NCI-H446 (cell line): ENCODE data around the gene LBHD2.

Experiments
- DNase-seq, 2 experiments: peaks; one replicate each; lab custom pipeline; 2025; lab: John Stamatoyannopoulos, UW

The LBHD2 gene

DNA sequence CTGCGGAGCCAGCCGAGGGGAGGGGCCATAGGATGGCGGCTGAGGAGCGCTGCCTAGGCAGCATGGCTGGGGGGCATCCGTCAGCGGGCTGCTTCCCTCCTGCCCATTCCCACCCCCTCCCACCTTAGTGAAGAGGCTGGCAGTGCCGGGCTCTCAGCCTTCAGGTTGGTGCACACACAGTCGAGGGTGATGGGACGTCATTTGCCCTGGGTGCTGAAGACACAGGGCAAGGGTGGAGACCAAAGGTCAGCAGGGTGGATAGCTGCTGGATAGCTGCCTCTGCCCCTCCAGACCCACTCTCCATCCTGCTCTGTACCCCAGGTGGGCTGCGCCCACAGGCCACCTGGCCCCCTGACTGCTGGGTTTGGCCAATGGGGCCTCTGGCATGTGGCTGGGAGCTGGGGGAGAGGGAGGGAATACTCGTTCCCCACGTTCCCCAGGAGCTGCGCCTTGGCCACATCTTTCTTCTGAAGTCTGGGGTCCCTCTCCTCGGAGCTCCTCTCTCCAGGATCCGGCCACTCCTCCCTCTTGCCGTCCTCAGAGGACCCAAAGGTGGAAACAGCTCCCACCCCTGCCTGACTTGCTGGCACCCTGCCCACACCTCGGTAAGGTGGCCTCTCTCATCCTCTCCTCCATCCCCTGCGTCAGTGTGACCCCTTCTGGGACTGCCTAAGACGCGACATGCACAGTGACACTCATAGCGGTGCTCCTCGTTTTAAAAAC is 15.5 kb upstream of the LBHD2 start:
- no peak for DNase-seq

DNA sequence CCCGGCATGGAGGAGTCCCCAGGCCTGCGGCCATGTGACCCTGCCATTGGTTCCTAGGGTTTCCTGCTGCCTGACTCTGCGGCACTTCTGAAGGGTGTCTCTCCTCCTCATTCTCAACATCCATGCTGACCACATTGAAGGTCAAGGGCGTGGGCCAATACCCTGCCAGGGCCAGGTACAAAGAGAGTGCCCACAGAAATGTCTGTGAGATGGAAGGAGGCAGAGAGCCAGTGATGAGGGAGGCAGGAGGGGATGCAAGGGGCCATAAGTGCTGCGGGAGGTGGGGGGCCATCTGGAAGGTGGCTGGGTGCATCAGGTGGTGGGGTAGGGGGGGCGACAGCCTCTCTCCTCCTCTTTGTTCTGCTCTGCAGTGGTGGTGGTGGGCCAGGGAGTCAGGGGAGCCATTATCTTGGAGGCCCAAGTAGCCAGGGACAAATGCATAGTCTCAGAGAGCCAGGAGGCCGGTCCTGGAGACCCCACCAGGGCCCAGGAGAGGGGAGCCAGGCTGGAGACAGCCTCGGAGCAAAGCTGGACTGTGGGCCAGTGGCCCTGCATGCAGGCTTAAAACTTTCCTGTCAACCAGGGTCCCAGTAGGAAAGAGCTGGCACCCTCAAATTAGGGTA is 13.6 kb upstream of the LBHD2 start:
- no peak for DNase-seq

DNA sequence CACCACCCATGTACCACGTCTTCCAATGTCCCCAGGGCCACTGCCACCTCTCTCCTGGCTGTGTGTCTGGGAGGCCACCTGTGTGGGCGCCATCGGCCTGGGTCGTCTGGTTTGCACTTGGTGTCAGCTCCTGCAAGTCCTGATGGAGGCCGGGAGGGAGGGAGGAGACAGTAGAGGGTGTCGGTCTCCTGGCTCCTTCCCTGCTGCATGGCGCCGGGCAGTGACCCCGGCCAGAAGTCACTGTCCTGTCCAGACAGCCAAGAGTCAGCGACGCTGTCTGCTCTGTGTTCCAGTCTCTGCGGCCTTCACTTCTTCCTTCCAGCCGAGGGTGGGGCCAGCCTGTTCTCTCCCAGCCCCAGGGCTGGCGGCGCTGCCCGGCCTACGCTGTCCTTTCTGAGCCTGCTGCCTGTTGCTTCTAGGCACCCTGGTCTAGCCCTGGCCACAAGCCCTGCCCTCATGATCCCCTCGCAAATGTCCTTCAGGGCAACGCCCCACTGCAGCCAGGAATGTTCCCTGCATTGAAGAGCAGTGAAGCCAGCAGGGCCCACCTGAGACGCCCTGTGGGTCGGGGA is 13.0 kb upstream of the LBHD2 start:
- DNase-seq: no peak

DNA sequence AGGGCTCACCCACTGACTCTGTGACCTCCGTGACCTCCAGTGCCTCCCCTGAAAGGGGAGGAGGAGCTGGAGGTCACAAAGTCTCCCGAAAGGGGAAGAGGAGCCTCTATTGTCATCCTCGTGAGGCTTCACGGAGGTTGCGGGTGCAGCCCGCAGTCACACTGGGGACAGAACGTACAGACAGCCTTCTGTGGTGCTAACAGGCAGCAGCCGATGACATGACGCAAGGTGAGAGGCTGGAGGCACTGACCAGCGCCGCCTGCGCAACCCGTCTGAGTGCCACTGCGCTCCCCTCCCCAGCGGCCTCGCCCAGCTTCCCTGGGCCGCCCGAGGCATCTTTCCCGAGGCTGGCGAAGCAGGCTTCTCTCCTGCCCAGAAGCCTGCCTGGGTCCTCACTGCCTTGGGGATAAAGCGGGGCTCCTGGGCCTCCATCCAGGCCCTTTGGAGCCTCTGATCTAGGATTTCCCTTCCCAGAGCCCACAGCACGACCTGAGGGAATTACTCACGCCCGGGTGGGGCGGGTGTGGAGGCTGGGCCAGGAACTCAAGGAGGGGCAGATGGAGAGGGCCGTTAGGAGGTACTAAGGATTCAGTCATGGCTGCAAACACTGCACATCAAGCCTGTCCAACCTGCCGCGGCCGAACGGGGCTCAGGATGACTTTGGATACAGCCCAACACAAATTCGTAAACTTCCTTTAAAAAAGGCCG is 12.3 kb upstream of the LBHD2 start:
- no peak for DNase-seq

DNA sequence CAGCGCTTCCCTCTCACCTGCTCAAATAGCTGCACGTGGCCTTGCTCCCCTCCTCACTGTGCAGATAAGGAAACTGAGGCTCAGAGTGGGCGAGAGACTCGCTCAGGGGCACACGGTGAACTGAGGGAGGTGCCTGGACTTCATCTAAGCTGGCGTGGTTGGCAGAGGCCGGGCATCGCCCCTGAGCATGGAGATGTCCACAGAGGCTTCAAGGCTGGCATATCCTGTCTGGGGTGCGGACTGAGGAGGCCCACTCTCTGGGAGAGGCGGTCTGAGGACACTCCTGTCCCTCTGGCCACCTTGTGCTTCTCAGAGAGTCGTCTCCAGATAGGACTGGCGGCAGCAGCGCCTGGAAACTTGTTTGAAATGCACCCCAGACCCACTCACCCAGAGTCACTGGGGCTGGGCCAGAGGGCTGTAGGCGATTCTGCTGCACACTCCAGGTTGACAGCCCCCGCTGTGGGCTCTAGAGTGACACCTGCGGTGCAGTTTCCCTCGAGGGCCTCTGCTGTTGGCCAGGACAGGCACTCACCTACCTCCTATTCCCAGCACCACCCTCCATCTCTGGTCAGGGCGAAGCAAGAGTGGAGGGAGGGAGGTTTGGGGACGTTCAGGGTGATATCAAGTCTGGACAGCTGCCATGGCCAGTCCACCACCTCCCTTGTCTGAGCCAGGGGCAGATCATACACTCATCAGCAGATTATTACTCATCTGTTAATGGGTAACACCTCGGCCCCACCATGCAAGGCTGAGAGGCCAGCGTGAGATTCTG is 11.2 kb upstream of the LBHD2 start:
- no peak for DNase-seq

DNA sequence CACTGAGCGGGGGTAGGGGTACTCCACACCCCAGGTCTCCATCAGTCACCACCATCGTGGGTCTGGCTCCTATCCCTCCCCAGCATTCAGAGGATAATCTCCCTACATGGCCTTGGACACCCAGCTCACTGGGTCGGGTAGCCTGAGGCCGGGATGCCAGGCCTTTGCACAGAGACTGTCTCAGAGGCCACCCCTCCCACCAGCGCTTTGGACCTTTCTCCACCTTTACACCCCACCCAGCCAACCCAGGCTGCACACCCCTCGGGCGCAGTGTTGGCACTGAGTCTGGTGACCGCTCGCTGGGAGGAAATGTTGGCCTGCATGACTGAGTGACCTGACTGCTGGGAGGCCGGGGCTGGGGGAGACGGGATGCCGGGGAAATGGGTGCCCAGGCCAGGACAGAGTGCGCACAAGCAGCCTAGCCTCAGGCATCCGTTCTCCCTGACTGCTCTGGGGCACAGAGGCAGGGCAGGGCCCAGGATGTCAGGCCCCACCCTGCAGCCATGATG is 10.6 kb upstream of the LBHD2 start:
- DNase-seq: no peak

DNA sequence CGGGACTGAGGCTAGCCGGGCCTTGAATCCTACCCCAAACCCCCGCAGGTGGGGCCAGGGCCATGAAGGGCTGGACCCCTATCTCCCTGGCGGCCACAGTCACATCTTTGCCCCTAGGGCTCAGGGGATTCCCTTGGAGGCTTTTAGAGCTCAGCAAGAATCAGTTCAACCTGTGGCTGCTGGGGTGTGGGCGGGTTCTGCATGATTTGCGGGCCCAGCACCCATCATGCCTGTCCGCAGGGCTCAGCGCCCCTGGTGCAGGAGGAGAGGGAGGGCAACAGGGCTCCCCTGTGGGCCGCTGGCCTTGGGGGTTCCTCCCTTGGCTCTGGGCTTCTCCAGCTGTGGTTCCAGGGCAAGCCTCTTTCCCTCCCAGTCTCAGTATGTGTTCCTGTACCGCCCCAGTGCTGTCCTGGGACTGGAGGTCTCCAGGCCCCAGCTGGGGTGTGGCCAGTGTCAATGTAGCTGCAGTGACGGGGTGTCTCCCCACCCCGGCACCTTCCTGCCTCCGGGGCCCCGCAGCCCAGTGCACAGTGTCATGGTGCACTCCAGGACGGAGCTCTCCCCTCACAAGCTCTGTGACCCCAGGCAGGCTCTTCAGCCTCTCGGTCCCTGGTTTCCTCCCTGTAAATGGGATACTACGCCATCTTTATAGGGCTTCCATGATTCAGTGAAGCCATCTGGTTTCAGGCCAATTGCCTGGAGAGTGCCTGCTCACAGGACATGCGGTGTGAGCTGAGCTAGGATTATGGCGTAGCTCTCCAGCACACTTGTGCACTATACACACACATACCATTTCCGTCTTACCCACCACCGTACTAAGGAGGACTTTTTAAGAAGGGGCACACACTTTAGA is 9.9 kb upstream of the LBHD2 start:
- DNase-seq: no peak

DNA sequence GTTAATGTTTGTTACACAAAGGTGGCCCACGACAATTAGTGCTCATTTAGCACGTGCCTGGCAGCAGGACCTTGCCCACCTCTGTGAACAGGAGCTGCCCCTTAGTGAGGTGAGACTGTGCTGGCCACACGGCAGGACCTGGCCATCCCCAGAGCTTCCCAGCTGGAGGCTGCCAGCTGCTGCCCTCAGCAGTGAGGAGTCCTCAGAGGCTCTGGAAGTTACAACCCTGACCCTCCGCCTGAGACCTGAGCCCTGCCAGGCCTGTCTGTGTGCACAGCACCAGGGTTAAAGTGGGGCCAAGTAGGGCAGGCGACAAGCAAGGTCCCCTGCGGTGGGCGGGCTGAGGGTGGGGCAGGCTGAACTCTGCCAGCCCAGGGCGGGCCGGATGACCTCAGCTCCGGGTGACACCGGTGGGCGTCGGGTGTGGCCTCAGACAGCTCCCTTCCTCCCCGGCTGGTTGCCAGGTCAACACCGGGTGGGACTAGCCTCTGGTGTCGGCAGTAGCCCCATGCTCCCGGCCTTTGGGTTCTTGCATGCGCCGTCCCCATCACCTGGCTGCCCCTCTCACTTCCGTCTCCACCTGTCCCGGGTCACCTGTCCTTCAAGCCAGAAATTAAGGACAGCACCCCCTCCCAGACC is 9.2 kb upstream of the LBHD2 start:
- DNase-seq: no peak

DNA sequence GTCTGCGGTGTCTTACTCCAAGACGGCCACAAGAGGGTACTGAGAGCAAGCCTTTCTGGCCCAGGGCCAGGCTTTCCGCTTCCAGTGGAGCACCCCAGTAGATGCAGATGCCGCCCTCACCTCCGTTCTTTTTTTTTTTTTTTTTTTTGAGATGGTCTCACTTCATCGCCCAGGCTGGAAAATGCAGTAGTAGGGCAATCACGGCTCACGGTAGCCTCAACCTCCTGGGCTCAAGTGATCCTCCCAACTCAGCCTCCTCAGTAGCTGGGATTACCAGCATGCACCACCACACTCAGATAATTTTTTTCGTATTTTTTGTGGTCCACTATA is 5.6 kb upstream of the LBHD2 start:
- peak in 1 of 2 experiments; percentile 80 for DNase-seq

DNA sequence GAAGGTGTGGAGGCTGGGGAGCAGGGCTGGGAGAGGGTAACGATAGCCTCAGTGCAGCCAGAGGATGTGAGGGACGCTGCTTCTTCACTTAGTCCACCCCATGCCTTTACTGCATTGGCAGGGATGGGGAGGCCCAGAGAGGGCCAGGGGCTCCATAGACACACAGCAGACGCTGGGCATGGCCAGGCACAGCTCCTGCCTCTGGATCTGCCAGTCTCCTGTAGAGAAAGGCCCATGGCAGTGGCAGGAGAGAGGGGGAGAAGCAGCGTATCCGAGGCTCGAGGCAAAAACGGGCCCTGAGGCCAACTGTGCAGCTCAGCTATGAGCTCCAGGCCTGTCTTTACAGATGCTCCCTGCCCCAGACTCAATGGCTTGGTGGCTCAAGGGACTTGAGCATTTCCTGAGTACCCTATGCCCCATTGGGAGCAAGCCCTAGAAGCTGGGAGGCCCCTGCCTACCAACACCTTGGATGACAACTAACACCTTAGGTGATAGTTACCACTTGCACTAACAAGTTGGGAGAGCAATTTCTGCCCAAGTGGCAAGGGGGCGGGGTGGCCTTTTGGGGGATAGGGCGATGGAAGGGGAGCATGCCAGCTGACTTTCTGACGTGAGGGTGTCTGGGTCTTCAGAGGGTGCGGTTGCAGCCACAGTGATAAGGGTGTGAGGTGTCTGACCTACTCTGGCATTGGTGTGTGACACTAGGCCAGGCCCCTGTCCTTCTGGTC is 5.0 kb upstream of the LBHD2 start:
- no peak for DNase-seq

DNA sequence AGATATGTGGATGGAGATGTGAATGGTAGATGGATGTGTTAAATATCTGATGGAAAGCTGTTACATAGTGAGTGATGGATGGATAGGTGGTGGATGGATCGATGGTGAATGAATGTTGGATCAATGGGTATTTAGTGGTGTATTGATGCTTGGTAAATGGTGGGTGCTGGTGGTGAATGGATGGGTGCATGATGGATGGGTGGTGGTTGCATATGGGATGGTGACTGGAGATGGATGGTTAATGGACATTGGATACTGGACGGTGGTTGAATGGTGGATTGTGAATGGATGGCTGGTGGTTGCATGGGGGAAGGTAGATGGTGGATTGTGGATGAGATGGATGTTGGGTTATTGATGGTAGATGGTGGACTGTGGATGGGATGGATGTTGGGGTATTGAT is 2.1 kb upstream of the LBHD2 start:
- DNase-seq: no peak

DNA sequence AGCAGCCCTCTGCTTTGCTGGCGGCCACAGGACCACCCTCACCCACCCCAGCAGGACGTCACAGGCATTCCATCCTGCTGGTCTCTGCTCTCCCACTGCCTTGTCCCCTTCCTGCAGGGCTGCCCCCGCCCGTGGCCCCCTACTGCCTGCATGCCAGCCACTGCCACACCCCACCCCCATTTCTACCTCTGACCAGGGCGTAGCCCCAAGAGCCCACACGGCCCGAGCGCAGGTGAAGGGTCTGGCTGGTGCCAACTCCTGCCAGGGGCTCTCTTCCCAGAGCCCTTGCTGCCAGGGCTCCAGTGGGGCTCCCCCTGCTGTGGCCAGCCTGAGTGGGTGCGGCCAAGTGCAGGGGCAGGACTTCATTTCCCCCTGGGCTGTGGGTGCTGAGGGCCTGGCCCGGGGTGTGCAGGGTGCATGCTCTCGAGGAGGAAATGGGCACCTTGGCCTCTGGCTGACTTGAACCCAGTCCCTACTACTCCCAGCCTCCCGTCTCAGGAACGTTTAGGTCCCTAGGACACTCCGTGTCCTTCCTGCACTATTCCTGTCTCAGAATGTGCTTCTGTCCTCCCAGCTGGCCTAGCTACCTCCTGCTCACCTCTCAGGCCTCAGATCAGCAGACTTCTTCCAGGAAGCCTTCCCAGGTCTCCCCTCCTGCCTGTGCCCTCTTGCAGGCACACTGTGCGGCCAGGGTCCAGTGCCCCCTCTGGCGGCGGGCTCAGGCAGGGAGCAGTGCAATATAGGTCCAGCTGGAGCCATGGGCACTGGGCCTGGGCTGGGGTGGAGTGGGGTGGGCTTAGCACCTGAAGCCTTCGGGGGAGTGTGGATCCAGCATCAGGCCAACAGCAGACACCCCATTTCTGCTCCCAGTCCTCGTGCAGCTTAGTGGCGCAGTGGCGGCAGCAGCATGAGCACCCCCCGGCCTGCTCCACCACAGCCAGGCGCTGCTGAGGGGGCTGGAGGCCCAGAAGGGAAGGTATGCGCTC is 1.4 kb downstream of the LBHD2 start:
- DNase-seq: no peak

DNA sequence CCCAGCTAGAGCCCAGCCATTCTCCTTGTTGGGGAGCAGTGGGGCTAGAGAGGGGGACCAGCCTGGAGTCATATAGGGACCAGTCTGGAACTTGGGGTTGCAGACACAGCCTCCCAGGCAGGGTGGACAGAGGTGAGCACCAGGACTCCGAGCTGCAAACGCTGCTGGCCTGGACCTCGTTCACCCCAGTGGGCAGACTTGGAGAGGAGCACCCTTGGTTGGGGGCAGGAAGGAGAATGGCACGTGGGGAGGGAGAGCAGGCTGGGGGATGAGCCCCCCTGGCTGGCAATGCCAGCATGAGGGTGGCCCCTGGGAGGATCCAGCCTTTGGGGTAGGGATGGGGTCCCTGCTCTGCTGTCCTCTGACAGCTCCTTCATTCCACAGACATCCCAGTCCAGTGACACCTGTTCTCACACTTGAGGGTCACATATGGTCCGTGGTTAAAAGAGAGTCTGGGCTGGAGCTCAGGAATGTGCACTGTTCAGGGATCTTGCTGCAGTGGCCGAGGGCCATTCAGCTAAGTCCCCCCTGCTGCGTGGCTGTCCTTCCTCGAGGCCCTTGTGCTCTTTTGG is 2.8 kb downstream of the LBHD2 start:
- no peak for DNase-seq

DNA sequence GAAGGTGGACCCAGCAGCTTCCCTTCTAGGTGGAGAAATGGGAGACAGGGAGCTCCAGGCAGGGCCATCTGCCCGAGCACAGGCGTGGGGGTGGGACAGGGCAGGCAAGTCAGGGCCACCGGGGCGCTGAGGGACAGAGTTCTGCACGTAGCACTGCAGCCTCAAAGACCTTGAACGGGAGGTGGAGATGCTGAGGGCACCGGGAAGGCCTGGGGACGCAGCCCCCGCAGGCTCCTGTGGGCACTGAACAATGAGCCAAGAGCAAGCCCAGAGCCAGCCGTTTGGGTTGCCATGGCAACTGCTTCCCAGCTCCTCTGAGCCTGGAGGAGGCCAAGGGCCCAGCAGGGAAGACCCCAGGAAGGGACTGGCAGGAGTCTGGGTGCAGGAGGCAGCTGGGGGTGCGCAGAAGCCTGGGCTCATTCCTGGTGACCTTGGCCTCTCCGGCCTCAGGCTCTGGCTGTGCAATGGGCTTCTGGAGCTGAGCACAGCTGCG is 3.4 kb downstream of the LBHD2 start:
- no peak for DNase-seq

DNA sequence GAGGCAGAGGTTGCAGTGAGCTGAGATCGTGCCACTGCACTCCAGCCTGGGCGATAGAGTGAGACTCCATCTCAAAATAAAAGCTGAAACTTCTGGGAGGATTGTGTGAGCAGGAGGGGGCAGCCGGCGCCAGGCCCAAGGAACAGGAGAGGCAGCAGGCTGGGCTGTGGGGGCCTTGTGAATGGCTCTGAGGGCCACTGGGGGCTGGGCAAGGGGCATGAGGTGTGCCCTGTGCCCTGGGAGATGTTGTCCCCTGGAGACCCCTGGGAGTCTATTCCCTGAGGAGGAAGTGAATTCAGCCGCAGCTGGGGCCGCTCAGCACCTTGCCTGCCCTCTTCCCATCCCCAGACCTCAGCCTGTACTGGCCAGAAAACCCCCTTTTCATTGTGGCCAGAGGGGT is 4.9 kb downstream of the LBHD2 start:
- DNase-seq: no peak

DNA sequence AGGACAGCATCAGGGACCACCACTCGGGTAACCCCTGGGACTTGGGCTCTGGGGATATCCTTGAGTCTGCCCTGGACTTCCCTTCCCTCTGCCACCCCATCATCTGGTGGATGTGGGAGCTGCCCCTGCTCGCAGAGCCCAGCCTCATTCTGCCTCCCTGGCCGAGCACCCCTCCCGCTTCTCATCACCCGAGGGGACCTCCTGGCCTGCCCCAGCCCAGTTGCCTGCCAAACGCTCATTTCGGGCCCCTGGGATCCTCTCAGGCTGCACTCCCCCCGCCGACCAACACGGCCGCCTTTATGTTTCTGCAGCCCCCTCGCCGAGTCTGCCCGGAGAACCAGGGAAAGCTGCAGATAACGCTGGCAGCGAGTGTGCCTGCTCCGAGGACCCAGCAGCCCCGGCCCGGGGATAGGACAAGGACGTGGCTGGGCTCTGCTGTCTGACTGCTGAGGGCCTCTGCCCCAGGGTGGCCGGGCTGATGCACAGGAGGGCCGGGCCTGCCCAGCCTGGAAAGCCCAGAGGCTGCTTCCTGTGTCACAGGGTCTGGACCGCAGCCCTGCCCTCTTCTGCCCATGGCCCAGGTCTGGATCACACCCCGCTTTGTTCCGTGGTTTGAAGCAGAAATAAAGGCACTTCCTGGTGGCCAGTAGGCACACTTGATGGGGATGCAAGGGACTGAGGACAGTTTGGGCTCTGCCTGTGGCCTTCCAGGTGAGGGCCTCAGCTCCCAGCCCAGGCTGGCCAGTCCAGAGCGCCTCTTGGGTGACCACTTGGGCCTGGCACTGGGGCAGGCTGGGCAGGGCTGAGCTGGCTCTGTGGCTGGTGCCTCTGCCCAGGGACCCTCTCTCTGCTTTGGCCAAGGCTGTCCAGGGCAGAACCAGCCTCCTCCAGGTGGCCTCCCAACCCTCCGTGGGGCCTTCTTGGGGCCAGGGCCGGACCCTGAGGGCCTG is 5.7 kb downstream of the LBHD2 start:
- no peak for DNase-seq

DNA sequence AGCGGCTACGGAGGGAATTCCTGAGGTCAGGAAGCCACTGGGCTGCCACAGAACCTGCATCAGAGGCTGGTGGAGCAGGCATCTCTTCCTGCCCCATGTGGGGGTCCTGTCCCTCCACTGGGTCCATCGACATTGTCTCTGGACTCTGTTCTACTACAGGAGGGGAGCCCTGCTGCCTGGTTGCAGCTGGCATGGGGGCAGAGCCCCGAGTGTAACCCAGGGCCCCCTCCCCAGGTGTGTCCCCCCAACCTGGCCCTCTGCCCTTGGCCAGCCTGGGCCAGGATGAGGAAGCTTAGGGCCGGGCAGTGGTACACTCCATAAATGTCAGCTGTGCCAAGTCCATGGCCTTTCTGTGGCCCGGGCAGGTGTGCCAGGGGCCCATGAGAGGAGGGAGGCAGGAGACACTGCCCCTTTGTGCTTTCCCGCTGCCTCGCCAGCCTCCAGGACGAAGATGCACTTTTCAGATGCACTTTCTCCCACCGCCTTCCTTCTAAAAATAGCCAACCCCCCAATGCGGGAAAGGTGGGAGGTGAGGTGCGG is 6.5 kb downstream of the LBHD2 start:
- DNase-seq: no peak
